Endometrial microvascular endothelial cells (primary cell): ENCODE results near the gene IGFBPL1. TPM values are rescaled to one million over a fixed set of nuclear protein-coding genes. Genes with fewer than 3 reads are reported as not detected.

Source experiments
- in situ Hi-C: cut with HindIII; loops from 2 replicates; pipeline ENCODE4 v1.10.0; 2017; ENCODE audit warnings: low sequenced_read_pairs, low pct_unique_long_range_greater_than_20kb; ENCODE audit errors: inconsistent ontology term
- total RNA-seq: library from RNA; depleted of rRNA; stranded (reverse); fragments of >200 nt; gene quantifications from one replicate; pipeline ENCODE4 v1.2.3, GENCODE V29; 2015; ENCODE audit errors: inconsistent ontology term

The IGFBPL1 gene
- total RNA-seq, 1 donor from 2014 or later = not detected

DNA sequence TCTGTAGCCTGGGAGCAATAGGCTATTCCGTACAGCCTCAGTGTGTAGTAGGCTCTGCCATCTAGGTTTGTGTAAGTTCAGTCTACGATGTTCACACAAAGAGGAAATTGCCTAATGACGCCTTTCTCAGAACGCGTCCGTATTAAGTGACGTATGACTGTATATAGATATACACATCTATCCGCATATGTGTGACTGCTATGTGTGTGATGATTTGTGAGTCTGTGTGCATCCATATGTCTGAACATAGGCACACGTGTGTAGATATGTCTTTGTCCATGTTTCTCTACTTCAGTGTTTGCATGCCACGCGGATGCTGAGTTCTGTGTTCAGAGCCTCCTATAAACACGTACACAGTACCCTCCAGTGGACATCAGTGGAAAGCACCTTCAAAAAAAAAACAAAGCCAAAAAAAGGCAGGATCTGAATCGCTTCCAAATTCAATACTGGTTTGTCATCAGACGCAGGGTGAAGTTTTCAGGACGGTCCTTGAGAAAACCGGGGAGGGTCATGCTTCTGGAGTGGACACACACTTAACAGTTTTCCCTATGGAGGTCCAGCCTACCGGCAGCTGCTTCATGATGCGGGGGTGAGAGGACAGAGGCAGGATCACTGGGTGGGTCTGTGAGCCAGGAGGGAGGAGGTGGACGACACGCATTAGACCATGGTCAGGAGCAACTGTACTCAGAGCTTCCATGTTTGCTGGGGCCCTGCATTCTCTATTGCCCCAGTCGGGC, 61.2 kb downstream of the IGFBPL1 start:
- in situ Hi-C loops = no loop called here

- in situ Hi-C loops = no loop called here
Measured at GRCh38 chr9:38361473-38361850, 62.8 kb downstream of the IGFBPL1 start.

- in situ Hi-C loops = no loop called here
Measured at GRCh38 chr9:38360839-38361472, 63.3 kb downstream of the IGFBPL1 start.

- in situ Hi-C loops = no loop called here
Measured at GRCh38 chr9:38359689-38360385, 64.4 kb downstream of the IGFBPL1 start.

- in situ Hi-C loops = no loop called here
Measured at GRCh38 chr9:38359297-38359653, 65.0 kb downstream of the IGFBPL1 start.

GRCh38 chr9:38358390-38359296, 65.6 kb downstream of the IGFBPL1 start:
- in situ Hi-C loops = no loop called here

DNA sequence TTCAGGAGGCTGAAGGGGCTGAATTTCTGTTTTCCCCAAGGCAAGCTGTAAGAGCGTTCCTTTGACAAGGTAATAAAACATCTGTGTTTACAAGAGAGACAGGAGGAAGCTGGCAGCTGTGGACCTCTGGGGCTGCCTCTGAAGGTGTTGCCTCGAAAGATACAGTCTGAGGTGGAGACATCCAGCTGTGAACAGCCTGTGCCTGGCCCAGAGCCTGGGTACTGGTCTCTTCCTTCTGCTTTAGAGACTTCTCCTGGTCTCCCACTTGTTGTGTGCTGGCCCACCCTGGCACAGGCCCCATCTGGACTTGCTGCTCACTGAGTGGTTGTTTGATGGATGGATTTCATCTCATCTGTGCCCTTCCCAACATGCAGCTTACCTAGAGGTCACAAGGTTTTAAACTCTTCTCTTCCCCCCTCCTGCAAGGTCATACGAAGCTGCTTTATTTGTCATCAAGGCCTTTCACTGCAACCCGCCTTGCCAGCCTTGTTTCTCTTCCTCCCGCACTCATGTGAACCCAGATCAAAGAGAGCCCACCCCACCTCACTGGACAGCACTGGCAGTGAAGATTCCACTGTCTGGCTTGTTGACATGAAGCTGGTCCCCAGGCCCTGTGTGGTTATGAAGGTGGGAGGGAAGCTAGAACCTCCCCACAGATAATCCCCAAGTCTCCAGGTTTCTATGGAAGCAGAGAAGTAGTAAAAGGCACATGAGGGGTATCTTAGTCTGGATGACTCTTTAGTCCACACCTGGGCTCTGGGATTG, 66.7 kb downstream of the IGFBPL1 start:
- in situ Hi-C loops = no loop called here

- in situ Hi-C loops = no loop called here
Measured at GRCh38 chr9:38356851-38357250, 67.4 kb downstream of the IGFBPL1 start.

Other genes starting within 250 kb of the IGFBPL1 start
- gene ALDH1B1, start 31.8 kb downstream of the IGFBPL1 start, total RNA-seq = 45.2 TPM
- gene ANKRD18A, start 196.1 kb upstream of the IGFBPL1 start, total RNA-seq = not detected